GM12878 (cell line): ENCODE data around the gene RDM1. TPM values are rescaled to one million over a fixed set of nuclear protein-coding genes. Genes with fewer than 3 reads are reported as not detected.

Experiments used
- ASH2L ChIP-seq: fragments of 300-600, 200-600 bp; sonication (generic); IDR thresholded peaks from 2 replicates; pipeline ENCODE4 v1.6.1; 2017; ENCODE audit warnings: low read depth, mild to moderate bottlenecking, borderline replicate concordance
- BHLHE40 ChIP-seq, 2 experiments: fragments of 450-650 bp in 1 of 2; IDR thresholded peaks; 2 replicates each; pipeline ENCODE4 v1.6.1; 2011 to 2017; ENCODE audit warnings: low read depth in 2 of 2, borderline replicate concordance in 1 of 2, improper control_type of control experiment in 1 of 2, low read length in 1 of 2, mild to moderate bottlenecking in 1 of 2
- CUX1 ChIP-seq: IDR thresholded peaks from 2 replicates; pipeline ENCODE4 v1.6.1; 2012; ENCODE audit warnings: improper control_type of control experiment, low read depth, low read length; ENCODE audit not compliant: insufficient replicate concordance
- EP300 ChIP-seq, 2 experiments: fragments of 150-350 bp in 1 of 2; IDR thresholded peaks; 2 replicates each; pipeline ENCODE4 v1.6.1; 2011 to 2012; ENCODE audit warnings: low read depth in 2 of 2, low read length in 2 of 2, borderline replicate concordance in 1 of 2, improper control_type of control experiment in 1 of 2, inconsistent platforms in 1 of 2; ENCODE audit not compliant: control insufficient read depth in 1 of 2
- FOS ChIP-seq: IDR thresholded peaks from 3 replicates; pipeline ENCODE4 v1.6.1; 2011; ENCODE audit warnings: borderline replicate concordance; ENCODE audit not compliant: insufficient read length; ENCODE audit errors: extremely low read depth
- HDAC2 ChIP-seq: fragments of 200-600 bp; sonication (generic); IDR thresholded peaks from 2 replicates; pipeline ENCODE4 v1.6.1; 2017
- IKZF1 ChIP-seq: fragments of 450-650 bp; conservative IDR thresholded peaks from 2 replicates; pipeline ENCODE4 v1.6.1; 2017; ENCODE audit warnings: antibody characterized with exemption, mild to moderate bottlenecking
- NBN ChIP-seq: fragments of 450-650 bp; IDR thresholded peaks from 2 replicates; pipeline ENCODE4 v1.6.1; 2016
- NFIC ChIP-seq: IDR thresholded peaks from 2 replicates; pipeline ENCODE4 v1.6.1; 2012; ENCODE audit warnings: low read depth, mild to moderate bottlenecking, inconsistent platforms, low read length, moderate library complexity
- NR2C1 ChIP-seq: fragments of 450-650 bp; IDR thresholded peaks from 2 replicates; pipeline ENCODE4 v1.6.1; 2017; ENCODE audit warnings: antibody characterized with exemption, mild to moderate bottlenecking, moderate library complexity
- REST ChIP-seq: IDR thresholded peaks from 2 replicates; pipeline ENCODE4 v1.6.1; 2012; ENCODE audit warnings: mild to moderate bottlenecking, low read depth, low read length
- SUZ12 ChIP-seq: fragments of 200-600 bp; sonication (generic); IDR thresholded peaks from one replicate; pipeline ENCODE4 v1.6.1; 2018; ENCODE audit warnings: antibody characterized with exemption, mild to moderate bottlenecking; ENCODE audit not compliant: unreplicated experiment
- ZNF24 ChIP-seq: fragments of 450-650 bp; IDR thresholded peaks from 2 replicates; pipeline ENCODE4 v1.6.1; 2017; ENCODE audit warnings: antibody characterized with exemption, mild to moderate bottlenecking
- ZSCAN29 ChIP-seq: fragments of 450-650 bp; IDR thresholded peaks from 2 replicates; pipeline ENCODE4 v1.6.1; 2017; ENCODE audit warnings: mild to moderate bottlenecking, moderate library complexity
- polyA plus RNA-seq, 11 experiments: library from polyadenylated mRNA; depleted of rRNA in 4 of 11; unstranded in 6 of 11; stranded (reverse) in 5 of 11; fragments of >200 nt; fragmentation: Nextera tagmentation in 4 of 11; fragmentation: Illumina TruSeq in 1 of 11; extraction: Ambion mirVana in 4 of 11; extraction: Trizol in 1 of 11; gene quantifications; 1 replicate in 1 of 11; 2 replicates in 10 of 11; pipeline versions ENCODE4 v1.2.1 to v1.2.3, GENCODE V29; 2011 to 2016; ENCODE audit warnings: inconsistent platforms in 2 of 11, missing spikeins in 2 of 11, low read depth in 1 of 11
- total RNA-seq, 4 experiments: library from RNA; depleted of rRNA in 3 of 4; stranded (reverse); fragments of >200 nt in 3 of 4; fragmentation: Illumina TruSeq in 1 of 4; extraction: Trizol in 1 of 4; gene quantifications; 2 replicates each; pipeline versions ENCODE4 v1.2.1 to v1.2.3, GENCODE V29; 2013 to 2021
- TF ChIP-seq, protein P1 (sequence below): IDR thresholded peaks from 2 replicates; pipeline ENCODE4 v1.6.1; 2011; ENCODE audit warnings: low read depth, mild to moderate bottlenecking, low read length, moderate library complexity, borderline replicate concordance; ENCODE audit errors: extremely low read depth
- TF ChIP-seq, protein P2 (sequence below): IDR thresholded peaks from 2 replicates; pipeline ENCODE4 v1.6.1; 2012; ENCODE audit warnings: low read length, inconsistent platforms

RDM1 gene
- total and polyA plus RNA-seq, 10 of the 15 experiments (the other 5 are each of a cell fraction or from before 2014, with no cell fraction given) = 5.7 to 18.4 (median 10.7) TPM

DNA sequence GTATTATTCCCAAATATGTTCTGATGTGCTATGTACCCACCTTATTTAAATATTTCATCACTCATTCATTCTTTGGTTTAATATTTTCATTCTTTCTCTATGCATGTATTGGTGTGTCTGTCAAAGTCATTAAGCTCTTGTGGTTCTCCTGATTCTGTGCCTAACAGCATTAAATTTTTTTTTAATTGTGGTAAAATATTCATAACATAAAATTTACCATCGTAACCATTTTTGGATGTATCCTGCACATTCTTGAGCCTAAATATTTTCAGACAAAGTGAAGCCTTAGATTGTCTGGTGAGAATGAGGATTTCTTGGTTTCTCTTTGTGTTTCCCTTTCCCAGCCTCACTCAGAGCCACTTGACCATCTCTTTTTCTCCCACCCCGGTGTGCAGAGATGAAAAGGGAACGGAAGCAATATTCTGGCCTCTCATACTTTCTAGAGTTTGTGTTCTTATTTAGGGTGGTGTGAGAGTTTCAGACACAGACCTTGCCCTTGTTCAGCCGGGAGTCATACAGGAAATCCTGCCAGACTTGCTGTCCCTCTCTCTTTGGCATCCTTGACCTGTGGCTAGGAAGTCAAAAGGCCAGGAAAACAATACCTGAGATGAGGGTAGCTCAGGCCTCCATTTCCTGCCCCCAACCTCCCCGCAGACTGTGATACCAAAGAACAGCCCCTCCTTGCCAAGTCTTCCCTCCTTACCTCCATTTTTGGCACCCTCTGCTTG lies 55.3 kb downstream of the RDM1 start (continued):
- TF ChIP-seq ASH2L (no peak), ZNF24 (no peak), BHLHE40 (IDR thresholded peaks at IDR 0.05; ENCODE audit: borderline replicate concordance in 1 of 2, low read depth in 2 of 2, low read length in 1 of 2) (no peak), NBN (0 out of 2 replicates have a peak, but pooled peaks have one; percentile 27), HDAC2 (no peak), IKZF1 (no peak; the same call in 1 of the 2 replicates), CUX1 (no peak), ZSCAN29 (no peak), SUZ12 (no peak), FOS (no peak), REST (no peak), NFIC (peak; percentile 64; the same call in 1 of the 2 replicates), NR2C1 (no peak), EP300 (IDR thresholded peaks at IDR 0.05; ENCODE audit: borderline replicate concordance in 1 of 2, control insufficient read depth in 1 of 2, low read depth in 2 of 2, low read length in 2 of 2) (no peak)
- TF ChIP-seq, protein P1, sequence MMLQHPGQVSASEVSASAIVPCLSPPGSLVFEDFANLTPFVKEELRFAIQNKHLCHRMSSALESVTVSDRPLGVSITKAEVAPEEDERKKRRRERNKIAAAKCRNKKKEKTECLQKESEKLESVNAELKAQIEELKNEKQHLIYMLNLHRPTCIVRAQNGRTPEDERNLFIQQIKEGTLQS = no peak
- TF ChIP-seq, protein P2, sequence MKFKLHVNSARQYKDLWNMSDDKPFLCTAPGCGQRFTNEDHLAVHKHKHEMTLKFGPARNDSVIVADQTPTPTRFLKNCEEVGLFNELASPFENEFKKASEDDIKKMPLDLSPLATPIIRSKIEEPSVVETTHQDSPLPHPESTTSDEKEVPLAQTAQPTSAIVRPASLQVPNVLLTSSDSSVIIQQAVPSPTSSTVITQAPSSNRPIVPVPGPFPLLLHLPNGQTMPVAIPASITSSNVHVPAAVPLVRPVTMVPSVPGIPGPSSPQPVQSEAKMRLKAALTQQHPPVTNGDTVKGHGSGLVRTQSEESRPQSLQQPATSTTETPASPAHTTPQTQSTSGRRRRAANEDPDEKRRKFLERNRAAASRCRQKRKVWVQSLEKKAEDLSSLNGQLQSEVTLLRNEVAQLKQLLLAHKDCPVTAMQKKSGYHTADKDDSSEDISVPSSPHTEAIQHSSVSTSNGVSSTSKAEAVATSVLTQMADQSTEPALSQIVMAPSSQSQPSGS = peak; percentile 39; the same call in 1 of the 2 replicates
